OCI-LY7 (cell line): ENCODE results near the gene CHRNB2. TPM values are rescaled to one million over a fixed set of nuclear protein-coding genes. Genes with fewer than 3 reads are reported as not detected.
A peak's percentile ranks its signal among the peaks of the same experiment; 100 is the strongest.

Source experiments
- BruUV-seq: library from RNA; stranded (reverse); fragments of 400-500 nt; replicated peaks from 2 replicates; lab custom pipeline; 2021; lab: Mats Ljungman, UMichigan
- CTCF ChIA-PET: fragments of 300-600 bp; sonication (Branson Sonifier 250); formaldehyde crosslinking; loops from one replicate; lab custom pipeline; 2022; ENCODE audit warnings: antibody characterized with exemption; ENCODE audit not compliant: unreplicated experiment; lab: Charles Lee
- POLR2A ChIA-PET: fragments of 300-600 bp; sonication (Branson Sonifier 250); formaldehyde crosslinking; loops from one replicate; lab custom pipeline; 2022; ENCODE audit warnings: antibody characterized with exemption; lab: Charles Lee
- DNase-seq: peaks from one replicate; pipeline ENCODE4 v3.0.0-alpha.2; 2015; ENCODE audit warnings: low spot score
- H2AFZ ChIP-seq: fragments of 200-600 bp; sonication (generic), shearing (Covaris generic); 2 replicates; pipeline ENCODE4 v1.6.1; 2014; ENCODE audit warnings: mild to moderate bottlenecking, antibody characterized with exemption, low read length, moderate library complexity
- H3K27ac ChIP-seq: fragments of 200-600 bp; sonication (generic); 2 replicates; pipeline ENCODE4 v1.5.1; 2014; ENCODE audit warnings: mixed run types, low read depth, mild to moderate bottlenecking, moderate library complexity, low read length, inconsistent platforms; ENCODE audit not compliant: poor library complexity, severe bottlenecking
- H3K36me3 ChIP-seq: fragments of 200-600 bp; sonication (generic); 2 replicates; pipeline ENCODE4 v1.6.1; 2014; ENCODE audit warnings: mild to moderate bottlenecking, antibody characterized with exemption, low read length, moderate library complexity, mixed read lengths; ENCODE audit not compliant: insufficient read depth
- H3K4me1 ChIP-seq: fragments of 200-600 bp; sonication (generic); 2 replicates; pipeline ENCODE4 v1.5.1; 2014; ENCODE audit warnings: mild to moderate bottlenecking, low read length; ENCODE audit not compliant: insufficient read depth, poor library complexity, severe bottlenecking
- H3K4me2 ChIP-seq: fragments of 200-600 bp; sonication (generic); 2 replicates; pipeline ENCODE4 v1.6.1; 2014; ENCODE audit warnings: mild to moderate bottlenecking, low read length
- H3K4me3 ChIP-seq: fragments of 200-600 bp; sonication (generic); 2 replicates; pipeline ENCODE4 v1.5.1; 2014; ENCODE audit warnings: mild to moderate bottlenecking, low read depth, low read length; ENCODE audit not compliant: poor library complexity, severe bottlenecking
- H3K79me2 ChIP-seq: fragments of 200-600 bp; sonication (generic); 2 replicates; pipeline ENCODE4 v1.6.1; 2016; ENCODE audit warnings: low read depth, mild to moderate bottlenecking, low read length, moderate library complexity, mixed read lengths; ENCODE audit not compliant: insufficient read depth
- H3K9me2 ChIP-seq: fragments of 200-600 bp; sonication (generic); 2 replicates; pipeline ENCODE4 v1.6.1; 2016; ENCODE audit warnings: mild to moderate bottlenecking, low read length, mixed read lengths; ENCODE audit not compliant: insufficient read depth
- H3K9me3 ChIP-seq: fragments of 200-600 bp; sonication (generic); 2 replicates; pipeline ENCODE4 v1.6.1; 2014; ENCODE audit warnings: mild to moderate bottlenecking, mixed run types, low read length, mixed read lengths
- H4K20me1 ChIP-seq: fragments of 200-600 bp; sonication (generic); 2 replicates; pipeline ENCODE4 v1.6.1; 2014; ENCODE audit warnings: mild to moderate bottlenecking, antibody characterized with exemption, low read length, moderate library complexity, mixed read lengths; ENCODE audit not compliant: insufficient read depth
- CTCF ChIP-seq: fragments of 200-600 bp; sonication (generic); conservative IDR thresholded peaks from 2 replicates; pipeline ENCODE4 v1.5.1; 2014; ENCODE audit warnings: mild to moderate bottlenecking, antibody characterized with exemption, low read length, moderate library complexity, mixed read lengths
- EZH2phosphoT487 ChIP-seq: fragments of 200-600 bp; sonication (generic); IDR thresholded peaks from 2 replicates; pipeline ENCODE4 v1.6.1; 2018; ENCODE audit warnings: low read depth, borderline replicate concordance, mild to moderate bottlenecking, mixed run types, antibody characterized with exemption, low read length, moderate library complexity, mixed read lengths
- intact Hi-C: fragments of 100-400 bp; cut with micrococcal nuclease; formaldehyde crosslinking; loops from one replicate; pipeline ENCODE4 v1.10.0; 2022; ENCODE audit not compliant: unreplicated experiment
- total RNA-seq, 2 experiments: library from RNA; depleted of rRNA in 1 of 2; stranded (reverse); fragments of >200 nt in 1 of 2; shearing (Covaris generic) in 1 of 2; gene quantifications; 2 replicates each; pipeline ENCODE4 v1.2.3, GENCODE V29; 2014 to 2022

The CHRNB2 gene
- total RNA-seq, 2 experiments from 2014 or later = 0.13 to 0.42 TPM

GRCh38 chr1:154609398-154610380, 42.1 kb downstream of the CHRNB2 start:
- H3K36me3 ChIP-seq = peaks cover 13% of the 10 kb centered on the region; the same call in 1 of the 2 replicates
- CTCF ChIA-PET = no interaction called here
- no peak for TF ChIP-seq EZH2phosphoT487
- no peak for TF ChIP-seq CTCF
- peak overlapping the region; percentile 81 for H3K27ac ChIP-seq
- H3K4me2 ChIP-seq = peak overlapping the region; percentile 100
- no peaks in the 10 kb centered on the region for H3K9me3 ChIP-seq
- BruUV-seq = no TSS peak
- POLR2A ChIA-PET = interaction anchor here (1.0 to 2.0 kb wide), 3 partner anchors 10 to 47 kb away, joined by 4 to 14 read pairs (median 6); no protein-coding TSS in a partner anchor
- H4K20me1 ChIP-seq = 0 out of 2 replicates have a peak, but pooled peaks cover 7% of the 10 kb centered on the region
- peaks cover 28% of the 10 kb centered on the region for H3K4me1 ChIP-seq
- DNase-seq = peak; percentile 46
- peak overlapping the region; percentile 81 for H3K4me3 ChIP-seq
- peak overlapping the region; percentile 62; the same call in 1 of the 2 replicates for H2AFZ ChIP-seq
- intact Hi-C loops = loop anchor here (1.0 to 5.0 kb wide), 4 partner anchors 18 to 453 kb away; partner anchors contain the start of genes EFNA4 and UBE2Q1
- peaks cover 83% of the 10 kb centered on the region for H3K79me2 ChIP-seq
- no peaks in the 10 kb centered on the region for H3K9me2 ChIP-seq

- no peak for DNase-seq
- BruUV-seq = no TSS peak
- Histone ChIP-seq H3K27ac (no peak overlapping the region), H3K79me2 (peaks cover 83% of the 10 kb centered on the region), H3K36me3 (no peaks in the 10 kb centered on the region), H2AFZ (no peak overlapping the region), H3K4me1 (peaks cover 25% of the 10 kb centered on the region), H3K4me3 (no peak overlapping the region), H4K20me1 (0 out of 2 replicates have a peak, but pooled peaks cover 6% of the 10 kb centered on the region), H3K9me2 (no peaks in the 10 kb centered on the region), H3K4me2 (no peak overlapping the region), H3K9me3 (no peaks in the 10 kb centered on the region)
- ChIA-PET CTCF (interaction anchor here (1.0 kb wide), 1 partner anchor 1043 kb away, joined by 3 read pairs; no protein-coding TSS in a partner anchor), POLR2A (interaction anchor here (0.7 to 2.0 kb wide), 3 partner anchors 9 to 243 kb away, joined by 3 to 14 read pairs (median 3); no protein-coding TSS in a partner anchor)
- intact Hi-C loops = no loop called here
- TF ChIP-seq EZH2phosphoT487 = no peak
- TF ChIP-seq CTCF = no peak
Observed at GRCh38 chr1:154611150-154611862, 43.7 kb downstream of the CHRNB2 start.
